Measurements from ENCODE around the gene MYO1F.

MYO1F gene

DNA sequence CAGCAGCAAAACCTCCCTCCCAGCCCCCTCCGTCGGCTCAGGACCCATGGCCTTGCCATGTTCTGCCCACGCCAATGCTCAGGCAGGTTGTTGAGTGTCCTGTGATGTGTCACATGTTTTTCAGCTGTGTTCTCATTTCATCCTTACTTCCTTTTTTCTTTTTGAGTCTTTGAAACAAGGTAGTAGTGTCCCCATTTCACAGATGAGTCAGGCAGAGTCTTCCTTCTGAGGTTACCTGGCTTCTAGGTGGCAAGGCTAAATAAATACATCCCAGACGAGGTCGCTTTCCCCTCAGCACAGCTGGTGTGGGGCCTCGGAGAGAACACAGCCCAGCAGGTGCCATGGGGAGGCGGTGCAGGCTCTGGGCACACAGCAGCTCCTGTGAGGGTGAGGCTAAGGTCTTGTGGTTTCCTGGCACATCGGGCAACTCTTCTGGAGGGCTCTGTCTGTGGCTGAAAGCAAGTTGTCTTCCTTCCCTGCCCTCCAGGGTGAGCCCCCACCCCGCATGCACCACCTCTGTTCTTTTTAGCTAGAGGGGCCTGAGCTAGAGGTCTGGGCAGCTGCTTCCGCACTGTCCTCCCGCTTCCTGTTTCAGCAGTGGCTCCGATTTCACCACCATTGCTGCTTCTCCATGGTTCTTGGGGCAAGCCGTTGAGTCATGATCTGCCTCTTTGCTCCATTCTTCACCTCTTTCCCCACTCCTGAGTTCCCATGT, 89.9 kb downstream of the MYO1F start:
- H3K9me3 ChIP-seq (ENCODE audit: control insufficient read depth in 1 of 2, low read length in 2 of 2) = no peaks in the 10 kb centered on the region
- peaks cover 0 to 6% of the 10 kb centered on the region in 2 donors for H3K4me1 ChIP-seq (ENCODE audit: control insufficient read depth in 1 of 2, insufficient read depth in 2 of 2, low read length in 2 of 2)
- no peak overlapping the region for H3K27ac ChIP-seq (ENCODE audit: low read length)
- H3K36me3 ChIP-seq (ENCODE audit: control insufficient read depth in 1 of 2, insufficient read depth in 2 of 2, low read length in 2 of 2) = peaks cover 59 to 82% of the 10 kb centered on the region in 2 donors
- no peak overlapping the region for H3K4me3 ChIP-seq (ENCODE audit: low read depth in 1 of 2, low read length in 2 of 2)
- no peaks in the 10 kb centered on the region for H3K27me3 ChIP-seq (ENCODE audit: low read depth, low read length)

DNA sequence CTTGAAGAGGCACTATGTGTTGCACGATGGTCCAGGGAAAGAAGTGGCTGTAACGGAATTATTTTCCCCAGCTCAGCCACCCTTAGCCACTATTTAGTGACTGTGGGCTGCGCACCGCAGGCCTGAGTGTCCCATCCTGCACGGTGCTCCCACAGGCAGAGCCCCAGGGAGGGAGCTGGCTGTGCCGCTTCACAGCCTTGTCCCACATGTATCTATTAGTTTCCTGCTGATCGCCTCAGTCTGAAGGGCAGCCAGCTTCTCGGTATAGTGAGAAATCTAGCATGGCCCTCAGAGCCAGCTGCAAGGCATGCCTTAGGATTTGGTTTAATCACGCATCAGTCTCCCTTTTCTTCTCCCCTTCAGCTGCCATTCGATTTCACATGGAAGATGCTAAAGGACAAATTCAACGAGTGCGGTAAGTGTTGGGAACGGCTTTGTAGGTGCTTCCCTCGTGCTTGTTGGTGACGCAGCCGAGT, 90.5 kb downstream of the MYO1F start:
- H3K4me1 ChIP-seq (ENCODE audit: control insufficient read depth in 1 of 2, insufficient read depth in 2 of 2, low read length in 2 of 2) = peaks cover 0 to 12% of the 10 kb centered on the region in 2 donors
- H3K27ac ChIP-seq (ENCODE audit: low read length) = no peak overlapping the region
- no peak overlapping the region for H3K4me3 ChIP-seq (ENCODE audit: low read depth in 1 of 2, low read length in 2 of 2)
- no peaks in the 10 kb centered on the region for H3K9me3 ChIP-seq (ENCODE audit: control insufficient read depth in 1 of 2, low read length in 2 of 2)
- H3K36me3 ChIP-seq (ENCODE audit: control insufficient read depth in 1 of 2, insufficient read depth in 2 of 2, low read length in 2 of 2) = peaks cover 59 to 82% of the 10 kb centered on the region in 2 donors
- H3K27me3 ChIP-seq (ENCODE audit: low read depth, low read length) = no peaks in the 10 kb centered on the region

DNA sequence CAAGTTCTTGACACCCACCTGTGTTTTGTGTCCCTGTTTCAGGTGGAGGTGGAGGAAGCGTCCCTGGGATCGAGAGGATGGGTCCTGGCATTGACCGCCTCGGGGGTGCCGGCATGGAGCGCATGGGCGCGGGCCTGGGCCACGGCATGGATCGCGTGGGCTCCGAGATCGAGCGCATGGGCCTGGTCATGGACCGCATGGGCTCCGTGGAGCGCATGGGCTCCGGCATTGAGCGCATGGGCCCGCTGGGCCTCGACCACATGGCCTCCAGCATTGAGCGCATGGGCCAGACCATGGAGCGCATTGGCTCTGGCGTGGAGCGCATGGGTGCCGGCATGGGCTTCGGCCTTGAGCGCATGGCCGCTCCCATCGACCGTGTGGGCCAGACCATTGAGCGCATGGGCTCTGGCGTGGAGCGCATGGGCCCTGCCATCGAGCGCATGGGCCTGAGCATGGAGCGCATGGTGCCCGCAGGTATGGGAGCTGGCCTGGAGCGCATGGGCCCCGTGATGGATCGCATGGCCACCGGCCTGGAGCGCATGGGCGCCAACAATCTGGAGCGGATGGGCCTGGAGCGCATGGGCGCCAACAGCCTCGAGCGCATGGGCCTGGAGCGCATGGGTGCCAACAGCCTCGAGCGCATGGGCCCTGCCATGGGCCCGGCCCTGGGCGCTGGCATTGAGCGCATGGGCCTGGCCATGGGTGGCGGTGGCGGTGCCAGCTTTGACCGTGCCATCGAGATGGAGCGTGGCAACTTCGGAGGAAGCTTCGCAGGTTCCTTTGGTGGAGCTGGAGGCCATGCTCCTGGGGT, 91.5 kb downstream of the MYO1F start:
- Histone ChIP-seq H3K4me1 (ENCODE audit: control insufficient read depth in 1 of 2, insufficient read depth in 2 of 2, low read length in 2 of 2) (peaks cover 0 to 21% of the 10 kb centered on the region in 2 donors), H3K27ac (ENCODE audit: low read length) (no peak overlapping the region), H3K36me3 (ENCODE audit: control insufficient read depth in 1 of 2, insufficient read depth in 2 of 2, low read length in 2 of 2) (peaks cover 66 to 82% of the 10 kb centered on the region in 2 donors), H3K4me3 (ENCODE audit: low read depth in 1 of 2, low read length in 2 of 2) (no peak overlapping the region), H3K27me3 (ENCODE audit: low read depth, low read length) (no peaks in the 10 kb centered on the region), H3K9me3 (ENCODE audit: control insufficient read depth in 1 of 2, low read length in 2 of 2) (no peaks in the 10 kb centered on the region)

DNA sequence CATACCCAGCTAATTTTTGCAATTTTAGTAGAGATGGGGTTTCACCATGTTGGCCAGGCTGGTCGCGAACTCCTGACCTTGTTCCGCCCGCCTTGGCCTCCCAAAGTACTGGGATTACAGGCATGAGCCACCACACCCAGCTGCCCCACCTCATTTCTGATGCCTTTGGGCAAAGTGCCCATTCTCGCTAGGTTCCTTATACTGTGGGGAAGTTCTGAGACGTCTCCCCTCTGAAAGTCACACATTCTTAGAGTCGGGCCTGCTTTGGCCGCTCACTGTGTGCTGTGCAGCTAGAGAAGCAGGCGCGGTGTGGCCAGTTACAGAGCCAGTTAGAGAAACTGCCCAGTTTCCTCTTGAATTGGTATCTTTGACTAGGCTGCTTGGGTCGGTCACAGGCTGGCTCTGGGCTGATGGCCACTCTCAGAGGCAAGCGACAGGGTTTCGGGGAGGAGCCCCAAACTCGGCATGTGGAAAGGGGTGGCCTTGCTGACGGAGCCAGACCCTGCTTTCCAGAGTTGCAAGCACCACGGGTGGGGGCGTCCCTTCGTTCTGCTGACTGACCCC, 92.8 kb downstream of the MYO1F start:
- H3K36me3 ChIP-seq (ENCODE audit: control insufficient read depth in 1 of 2, insufficient read depth in 2 of 2, low read length in 2 of 2) = peaks cover 66 to 75% of the 10 kb centered on the region in 2 donors
- H3K4me1 ChIP-seq (ENCODE audit: control insufficient read depth in 1 of 2, insufficient read depth in 2 of 2, low read length in 2 of 2) = peaks cover 0 to 22% of the 10 kb centered on the region in 2 donors
- no peaks in the 10 kb centered on the region for H3K9me3 ChIP-seq (ENCODE audit: control insufficient read depth in 1 of 2, low read length in 2 of 2)
- no peak overlapping the region for H3K4me3 ChIP-seq (ENCODE audit: low read depth in 1 of 2, low read length in 2 of 2)
- no peaks in the 10 kb centered on the region for H3K27me3 ChIP-seq (ENCODE audit: low read depth, low read length)
- no peak overlapping the region for H3K27ac ChIP-seq (ENCODE audit: low read length)

DNA sequence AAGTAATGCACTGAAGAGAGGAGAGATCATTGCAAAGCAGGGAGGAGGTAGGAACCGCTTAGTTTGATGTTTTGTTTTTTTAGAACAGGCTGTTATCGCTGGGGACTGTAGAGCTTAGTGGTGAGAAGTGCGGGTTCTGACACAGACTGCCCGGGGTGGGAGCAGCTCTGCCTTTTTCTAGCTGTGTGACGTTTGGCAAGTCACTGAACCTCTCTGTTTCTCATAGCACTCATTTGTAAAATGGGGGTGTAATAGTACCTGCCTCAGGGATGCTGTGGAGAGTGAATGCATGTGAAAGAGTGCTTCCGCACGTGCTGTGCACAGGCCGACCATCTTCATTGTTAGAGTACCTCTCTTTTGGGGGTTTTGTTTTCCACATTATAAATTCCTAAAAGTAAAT, 94.1 kb downstream of the MYO1F start:
- H3K4me3 ChIP-seq (ENCODE audit: low read depth in 1 of 2, low read length in 2 of 2) = no peak overlapping the region
- no peaks in the 10 kb centered on the region for H3K27me3 ChIP-seq (ENCODE audit: low read depth, low read length)
- peaks cover 58 to 64% of the 10 kb centered on the region in 2 donors for H3K36me3 ChIP-seq (ENCODE audit: control insufficient read depth in 1 of 2, insufficient read depth in 2 of 2, low read length in 2 of 2)
- H3K4me1 ChIP-seq (ENCODE audit: control insufficient read depth in 1 of 2, insufficient read depth in 2 of 2, low read length in 2 of 2) = peaks cover 6 to 28% of the 10 kb centered on the region in 2 donors
- no peak overlapping the region for H3K27ac ChIP-seq (ENCODE audit: low read length)
- no peaks in the 10 kb centered on the region for H3K9me3 ChIP-seq (ENCODE audit: control insufficient read depth in 1 of 2, low read length in 2 of 2)

DNA sequence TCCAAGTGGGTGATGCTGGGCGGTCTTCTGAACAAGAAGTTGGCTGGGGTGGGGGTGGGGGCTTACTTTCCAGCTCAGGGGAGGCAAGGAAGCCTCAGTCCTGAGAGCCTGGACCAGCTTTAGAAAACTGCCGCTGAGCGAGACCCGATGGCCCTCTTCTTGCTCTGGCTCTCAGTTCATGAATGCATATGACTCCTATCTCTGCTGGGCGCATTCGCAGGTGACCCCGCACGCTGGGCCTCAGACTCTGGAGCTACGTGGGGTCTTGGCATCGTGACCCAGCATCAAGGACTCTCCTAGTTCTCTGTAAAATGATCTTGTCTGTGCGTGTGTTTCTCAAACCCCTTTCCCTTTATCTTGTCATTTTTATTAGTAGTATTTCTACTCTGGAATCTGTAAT, 94.5 kb downstream of the MYO1F start:
- Histone ChIP-seq H3K27me3 (ENCODE audit: low read depth, low read length) (no peaks in the 10 kb centered on the region), H3K9me3 (ENCODE audit: control insufficient read depth in 1 of 2, low read length in 2 of 2) (no peaks in the 10 kb centered on the region), H3K36me3 (ENCODE audit: control insufficient read depth in 1 of 2, insufficient read depth in 2 of 2, low read length in 2 of 2) (peaks cover 58 to 62% of the 10 kb centered on the region in 2 donors), H3K4me1 (ENCODE audit: control insufficient read depth in 1 of 2, insufficient read depth in 2 of 2, low read length in 2 of 2) (peaks cover 9 to 33% of the 10 kb centered on the region in 2 donors), H3K4me3 (ENCODE audit: low read depth in 1 of 2, low read length in 2 of 2) (no peak overlapping the region), H3K27ac (ENCODE audit: low read length) (no peak overlapping the region)

DNA sequence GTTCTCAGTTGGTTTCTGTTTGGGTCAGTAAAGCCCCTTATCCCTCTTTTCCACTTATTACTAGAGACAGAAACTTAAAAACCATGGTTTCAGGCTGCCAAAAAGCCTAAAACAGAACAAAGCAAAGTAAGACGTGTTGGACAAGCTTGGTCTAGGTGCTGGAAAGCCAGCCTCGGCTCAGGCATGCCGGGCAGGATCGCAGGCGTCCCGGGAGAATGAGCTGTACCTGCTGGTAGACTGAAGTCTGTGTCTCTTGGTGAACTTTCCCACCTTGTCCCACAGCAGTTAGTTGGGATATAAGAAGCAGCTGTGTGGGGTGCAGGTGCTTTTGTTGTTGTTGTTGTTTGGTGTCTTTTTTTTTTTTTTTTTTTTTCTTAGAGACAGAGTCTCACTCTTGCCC, 95.6 kb downstream of the MYO1F start:
- no peaks in the 10 kb centered on the region for H3K9me3 ChIP-seq (ENCODE audit: control insufficient read depth in 1 of 2, low read length in 2 of 2)
- no peak overlapping the region for H3K27ac ChIP-seq (ENCODE audit: low read length)
- no peak overlapping the region for H3K4me3 ChIP-seq (ENCODE audit: low read depth in 1 of 2, low read length in 2 of 2)
- no peaks in the 10 kb centered on the region for H3K27me3 ChIP-seq (ENCODE audit: low read depth, low read length)
- H3K36me3 ChIP-seq (ENCODE audit: control insufficient read depth in 1 of 2, insufficient read depth in 2 of 2, low read length in 2 of 2) = peaks cover 56 to 60% of the 10 kb centered on the region in 2 donors
- H3K4me1 ChIP-seq (ENCODE audit: control insufficient read depth in 1 of 2, insufficient read depth in 2 of 2, low read length in 2 of 2) = peaks cover 9 to 35% of the 10 kb centered on the region in 2 donors

DNA sequence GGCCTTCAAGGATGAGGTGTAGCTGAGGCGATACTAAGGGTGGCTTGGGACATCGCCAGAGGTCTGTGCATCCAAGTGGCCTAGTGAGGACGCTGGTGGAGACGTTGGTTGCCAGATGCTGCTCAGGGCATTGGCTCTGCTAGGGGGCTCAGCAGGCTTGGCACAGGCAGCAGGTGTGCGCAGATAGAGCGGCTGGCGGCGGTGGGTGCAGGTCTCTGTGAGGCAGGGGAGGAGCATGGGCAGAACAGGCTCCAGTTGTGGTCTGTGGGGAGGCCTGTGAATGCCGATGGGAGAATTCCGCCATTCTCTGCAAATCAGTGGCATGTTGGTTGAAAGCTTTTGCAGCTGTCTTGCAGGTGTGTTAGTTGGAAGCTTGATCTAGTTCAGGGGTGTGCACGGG, 96.0 kb downstream of the MYO1F start:
- Histone ChIP-seq H3K36me3 (ENCODE audit: control insufficient read depth in 1 of 2, insufficient read depth in 2 of 2, low read length in 2 of 2) (peaks cover 56 to 58% of the 10 kb centered on the region in 2 donors), H3K9me3 (ENCODE audit: control insufficient read depth in 1 of 2, low read length in 2 of 2) (no peaks in the 10 kb centered on the region), H3K4me1 (ENCODE audit: control insufficient read depth in 1 of 2, insufficient read depth in 2 of 2, low read length in 2 of 2) (peaks cover 9 to 35% of the 10 kb centered on the region in 2 donors), H3K4me3 (ENCODE audit: low read depth in 1 of 2, low read length in 2 of 2) (no peak overlapping the region), H3K27me3 (ENCODE audit: low read depth, low read length) (no peaks in the 10 kb centered on the region), H3K27ac (ENCODE audit: low read length) (no peak overlapping the region)

DNA sequence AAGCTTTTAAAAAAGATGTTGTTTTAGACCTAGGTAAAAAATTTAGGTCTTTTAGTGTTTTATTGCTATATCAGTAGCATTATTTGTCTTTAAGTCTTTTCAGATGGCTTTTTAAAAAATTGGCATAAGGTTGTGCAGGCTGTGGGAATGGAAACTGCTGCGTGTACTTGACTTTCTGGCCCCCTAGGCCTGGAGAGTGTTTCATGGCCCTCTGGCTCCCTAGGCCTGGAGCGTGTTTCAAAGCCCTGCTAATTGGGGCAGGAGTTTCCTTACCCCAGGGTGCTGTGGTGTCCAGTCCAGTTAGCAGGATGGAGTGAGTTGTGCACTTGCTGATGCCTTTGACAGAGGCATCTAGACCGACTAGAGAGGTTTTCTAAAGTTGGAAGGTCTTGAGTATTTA, 98.6 kb downstream of the MYO1F start:
- H3K27ac ChIP-seq (ENCODE audit: low read length) = no peak overlapping the region
- no peaks in the 10 kb centered on the region for H3K9me3 ChIP-seq (ENCODE audit: control insufficient read depth in 1 of 2, low read length in 2 of 2)
- peaks cover 59% of the 10 kb centered on the region in 2 donors for H3K36me3 ChIP-seq (ENCODE audit: control insufficient read depth in 1 of 2, insufficient read depth in 2 of 2, low read length in 2 of 2)
- no peaks in the 10 kb centered on the region for H3K27me3 ChIP-seq (ENCODE audit: low read depth, low read length)
- H3K4me1 ChIP-seq (ENCODE audit: control insufficient read depth in 1 of 2, insufficient read depth in 2 of 2, low read length in 2 of 2) = peaks cover 9 to 30% of the 10 kb centered on the region in 2 donors
- H3K4me3 ChIP-seq (ENCODE audit: low read depth in 1 of 2, low read length in 2 of 2) = no peak overlapping the region

DNA sequence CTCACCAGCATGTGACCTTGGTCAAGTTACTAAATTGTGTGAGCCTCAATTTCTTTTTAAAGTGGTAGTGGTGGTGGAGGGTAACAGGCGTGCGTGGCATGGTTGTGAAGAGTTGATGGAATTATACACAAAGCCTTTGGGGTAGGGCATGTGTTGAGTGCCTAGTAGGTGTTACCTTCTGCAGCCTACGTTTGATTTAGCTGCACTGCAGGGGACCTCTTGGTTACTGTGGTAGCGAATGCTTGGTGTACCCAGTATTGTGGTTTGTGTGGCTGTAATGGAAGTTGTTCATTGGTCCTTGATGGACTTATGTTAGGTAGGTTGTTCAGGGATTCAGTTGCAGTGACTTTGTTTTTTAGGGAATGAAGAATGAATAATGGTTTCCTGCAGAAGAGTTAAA, 99.4 kb downstream of the MYO1F start:
- peaks cover 9 to 30% of the 10 kb centered on the region in 2 donors for H3K4me1 ChIP-seq (ENCODE audit: control insufficient read depth in 1 of 2, insufficient read depth in 2 of 2, low read length in 2 of 2)
- no peak overlapping the region for H3K27ac ChIP-seq (ENCODE audit: low read length)
- H3K4me3 ChIP-seq (ENCODE audit: low read depth in 1 of 2, low read length in 2 of 2) = no peak overlapping the region
- no peaks in the 10 kb centered on the region for H3K27me3 ChIP-seq (ENCODE audit: low read depth, low read length)
- H3K9me3 ChIP-seq (ENCODE audit: control insufficient read depth in 1 of 2, low read length in 2 of 2) = no peaks in the 10 kb centered on the region
- peaks cover 54 to 57% of the 10 kb centered on the region in 2 donors for H3K36me3 ChIP-seq (ENCODE audit: control insufficient read depth in 1 of 2, insufficient read depth in 2 of 2, low read length in 2 of 2)

DNA sequence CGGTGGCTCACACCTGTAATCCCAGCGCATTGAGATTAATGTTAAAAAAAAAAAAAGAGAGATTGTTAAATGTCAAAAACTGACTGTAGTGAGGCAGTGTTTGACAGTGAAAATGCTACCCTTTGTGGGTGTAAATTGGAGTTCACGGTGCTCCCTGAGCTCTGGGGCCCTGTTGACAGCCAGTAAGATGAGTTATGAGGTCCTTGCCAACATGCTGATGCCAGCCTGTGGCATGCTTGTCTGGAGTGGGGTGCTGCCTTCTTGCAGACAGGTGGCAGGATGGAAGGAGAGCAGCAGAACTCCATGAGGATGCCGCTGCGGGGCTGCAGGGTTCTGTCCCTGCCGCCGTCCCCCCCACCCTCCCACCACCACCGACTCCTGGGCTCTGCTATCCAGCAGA, 100.7 kb downstream of the MYO1F start:
- no peak overlapping the region for H3K4me3 ChIP-seq (ENCODE audit: low read depth in 1 of 2, low read length in 2 of 2)
- H3K4me1 ChIP-seq (ENCODE audit: control insufficient read depth in 1 of 2, insufficient read depth in 2 of 2, low read length in 2 of 2) = peaks cover 9 to 22% of the 10 kb centered on the region in 2 donors
- H3K27me3 ChIP-seq (ENCODE audit: low read depth, low read length) = no peaks in the 10 kb centered on the region
- no peaks in the 10 kb centered on the region for H3K9me3 ChIP-seq (ENCODE audit: control insufficient read depth in 1 of 2, low read length in 2 of 2)
- peaks cover 53 to 64% of the 10 kb centered on the region in 2 donors for H3K36me3 ChIP-seq (ENCODE audit: control insufficient read depth in 1 of 2, insufficient read depth in 2 of 2, low read length in 2 of 2)
- H3K27ac ChIP-seq (ENCODE audit: low read length) = no peak overlapping the region
